ENCODE data around the gene GPRIN2.
"Not testable (repeated sequence)": the region's sequence is repeated elsewhere in the genome, so short reads cannot be mapped to it uniquely, and the experiment has no call there.

GPRIN2 gene

DNA sequence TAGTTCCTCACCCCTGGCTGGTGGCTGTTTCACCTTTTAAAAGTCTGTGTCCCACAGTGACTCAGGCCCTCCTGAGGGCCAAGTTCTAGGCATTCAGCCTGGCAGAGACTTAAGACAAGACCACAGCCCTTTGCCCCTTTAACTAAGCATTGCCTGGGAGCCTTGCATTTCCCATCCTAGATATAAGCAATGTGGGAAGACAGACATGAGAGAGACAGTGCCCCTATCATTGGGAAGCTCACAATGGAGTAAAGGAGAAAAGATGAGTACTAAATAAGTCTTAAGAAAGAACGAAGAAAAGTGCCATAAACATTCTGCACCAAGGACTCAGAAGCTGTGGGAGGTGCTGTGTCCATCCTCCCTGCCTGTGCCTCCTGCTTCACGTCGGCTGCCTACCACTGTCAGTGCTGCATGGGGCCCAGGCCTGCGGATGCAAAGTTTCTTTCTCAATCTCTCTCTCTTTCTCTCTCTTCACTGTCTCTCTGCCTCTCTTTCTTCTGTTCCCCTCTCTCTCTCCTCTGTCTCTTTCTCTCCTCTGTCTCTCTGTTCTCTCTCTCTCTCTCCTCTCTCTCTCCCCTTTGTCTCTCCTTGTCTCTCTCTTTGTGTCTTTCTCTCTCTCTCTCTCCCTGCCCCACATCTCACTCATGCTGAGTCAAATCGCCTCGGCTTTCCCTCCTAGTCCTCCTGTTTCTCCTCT, 21.5 kb downstream of the GPRIN2 start:
- Histone ChIP-seq H3F3A (ENCODE audit: control insufficient read depth, insufficient read depth) (no peaks in the 10 kb centered on the region), H3K79me2 (ENCODE audit: control insufficient read depth, low read length) (no peaks in the 10 kb centered on the region), H3K27me3 (ENCODE audit: control insufficient read depth, low read length) (peaks cover 6% of the 10 kb centered on the region), H4K20me1 (ENCODE audit: control insufficient read depth, insufficient read depth, low read depth, low read length) (no peaks in the 10 kb centered on the region), H3K9me3 (ENCODE audit: control insufficient read depth, insufficient read depth, low read length) (no peaks in the 10 kb centered on the region), H3K9me2 (replicated peaks; ENCODE audit: control insufficient read depth, low read length) (no peaks in the 10 kb centered on the region), H3K4me2 (ENCODE audit: low read length) (no peak overlapping the region), H3K4me1 (ENCODE audit: control insufficient read depth, low read length) (no peaks in the 10 kb centered on the region), H3K27ac (ENCODE audit: low read depth, low read length) (no peak overlapping the region), H3K4me3 (ENCODE audit: low read length) (no peak overlapping the region), H3K36me3 (ENCODE audit: control insufficient read depth, low read length) (no peaks in the 10 kb centered on the region)
- TF ChIP-seq, protein P1, sequence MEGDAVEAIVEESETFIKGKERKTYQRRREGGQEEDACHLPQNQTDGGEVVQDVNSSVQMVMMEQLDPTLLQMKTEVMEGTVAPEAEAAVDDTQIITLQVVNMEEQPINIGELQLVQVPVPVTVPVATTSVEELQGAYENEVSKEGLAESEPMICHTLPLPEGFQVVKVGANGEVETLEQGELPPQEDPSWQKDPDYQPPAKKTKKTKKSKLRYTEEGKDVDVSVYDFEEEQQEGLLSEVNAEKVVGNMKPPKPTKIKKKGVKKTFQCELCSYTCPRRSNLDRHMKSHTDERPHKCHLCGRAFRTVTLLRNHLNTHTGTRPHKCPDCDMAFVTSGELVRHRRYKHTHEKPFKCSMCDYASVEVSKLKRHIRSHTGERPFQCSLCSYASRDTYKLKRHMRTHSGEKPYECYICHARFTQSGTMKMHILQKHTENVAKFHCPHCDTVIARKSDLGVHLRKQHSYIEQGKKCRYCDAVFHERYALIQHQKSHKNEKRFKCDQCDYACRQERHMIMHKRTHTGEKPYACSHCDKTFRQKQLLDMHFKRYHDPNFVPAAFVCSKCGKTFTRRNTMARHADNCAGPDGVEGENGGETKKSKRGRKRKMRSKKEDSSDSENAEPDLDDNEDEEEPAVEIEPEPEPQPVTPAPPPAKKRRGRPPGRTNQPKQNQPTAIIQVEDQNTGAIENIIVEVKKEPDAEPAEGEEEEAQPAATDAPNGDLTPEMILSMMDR (IDR thresholded peaks at IDR 0.05; ENCODE audit: low read depth, low read length, poor library complexity, severe bottlenecking): no peak
- no peak for TF ChIP-seq EZH2phosphoT487 (IDR thresholded peaks at IDR 0.05; ENCODE audit: borderline replicate concordance, low read length)

GRCh38 chr10:46532256-46532655, 24.2 kb downstream of the GPRIN2 start:
- H3K4me2 ChIP-seq (ENCODE audit: low read length); H3K36me3 ChIP-seq (ENCODE audit: control insufficient read depth, low read length); H3K79me2 ChIP-seq (ENCODE audit: control insufficient read depth, low read length); H3K4me3 ChIP-seq (ENCODE audit: low read length); H3K27ac ChIP-seq (ENCODE audit: low read depth, low read length); H3K9me3 ChIP-seq (ENCODE audit: control insufficient read depth, insufficient read depth, low read length); H3K4me1 ChIP-seq (ENCODE audit: control insufficient read depth, low read length); H4K20me1 ChIP-seq (ENCODE audit: control insufficient read depth, insufficient read depth, low read depth, low read length); H3F3A ChIP-seq (ENCODE audit: control insufficient read depth, insufficient read depth); H3K27me3 ChIP-seq (ENCODE audit: control insufficient read depth, low read length); H3K9me2 ChIP-seq (replicated peaks; ENCODE audit: control insufficient read depth, low read length): not testable (repeated sequence)

- H3K4me2 ChIP-seq (ENCODE audit: low read length): no peak overlapping the region
- no peak overlapping the region for H3K4me3 ChIP-seq (ENCODE audit: low read length)
- no peak overlapping the region for H3K27ac ChIP-seq (ENCODE audit: low read depth, low read length)
- H3K9me3 ChIP-seq (ENCODE audit: control insufficient read depth, insufficient read depth, low read length): peaks cover 10% of the 10 kb centered on the region; the same call in 1 of the 2 replicates
- H3F3A ChIP-seq (ENCODE audit: control insufficient read depth, insufficient read depth): peaks cover 7% of the 10 kb centered on the region
- no peaks in the 10 kb centered on the region for H3K36me3 ChIP-seq (ENCODE audit: control insufficient read depth, low read length)
- H3K9me2 ChIP-seq (replicated peaks; ENCODE audit: control insufficient read depth, low read length): no peaks in the 10 kb centered on the region
- no peaks in the 10 kb centered on the region for H3K4me1 ChIP-seq (ENCODE audit: control insufficient read depth, low read length)
- 0 out of 2 replicates have a peak, but pooled peaks cover 2% of the 10 kb centered on the region for H3K27me3 ChIP-seq (ENCODE audit: control insufficient read depth, low read length)
- TF ChIP-seq, protein P1 (IDR thresholded peaks at IDR 0.05; ENCODE audit: low read depth, low read length, poor library complexity, severe bottlenecking): no peak
- TF ChIP-seq EZH2phosphoT487 (IDR thresholded peaks at IDR 0.05; ENCODE audit: borderline replicate concordance, low read length): no peak
- no peaks in the 10 kb centered on the region for H3K79me2 ChIP-seq (ENCODE audit: control insufficient read depth, low read length)
- H4K20me1 ChIP-seq (ENCODE audit: control insufficient read depth, insufficient read depth, low read depth, low read length): no peaks in the 10 kb centered on the region
Observed at GRCh38 chr10:46530249-46531186, 25.9 kb downstream of the GPRIN2 start.

GRCh38 chr10:46529742-46530141, 26.7 kb downstream of the GPRIN2 start:
- H3K4me2 ChIP-seq (ENCODE audit: low read length); H3K79me2 ChIP-seq (ENCODE audit: control insufficient read depth, low read length); H3K4me3 ChIP-seq (ENCODE audit: low read length); H4K20me1 ChIP-seq (ENCODE audit: control insufficient read depth, insufficient read depth, low read depth, low read length); H3K9me2 ChIP-seq (replicated peaks; ENCODE audit: control insufficient read depth, low read length); H3K4me1 ChIP-seq (ENCODE audit: control insufficient read depth, low read length); H3K36me3 ChIP-seq (ENCODE audit: control insufficient read depth, low read length); H3F3A ChIP-seq (ENCODE audit: control insufficient read depth, insufficient read depth); H3K27ac ChIP-seq (ENCODE audit: low read depth, low read length); H3K27me3 ChIP-seq (ENCODE audit: control insufficient read depth, low read length): not testable (repeated sequence)
- peaks cover 14% of the 10 kb centered on the region; the same call in 1 of the 2 replicates for H3K9me3 ChIP-seq (ENCODE audit: control insufficient read depth, insufficient read depth, low read length)

Data from DOHH2 (cell line).